Progenitor cell of endocrine pancreas (in vitro differentiated cells): ENCODE data around the gene ARHGEF26. TPM values are rescaled to one million over a fixed set of nuclear protein-coding genes. Genes with fewer than 3 reads are reported as not detected.

Experiments used
- DNase-seq: peaks from one replicate; pipeline ENCODE4 v3.0.0; 2021; ENCODE audit warnings: low spot score; ENCODE audit not compliant: unreplicated experiment
- H3K27ac Mint-ChIP-seq: 2 replicates; pipeline ENCODE4 v1.8.0; 2021; ENCODE audit warnings: mild to moderate bottlenecking, moderate library complexity, mixed read lengths
- H3K27me3 Mint-ChIP-seq: 2 replicates; pipeline ENCODE4 v1.8.0; 2021; ENCODE audit warnings: mixed read lengths
- H3K36me3 Mint-ChIP-seq: 2 replicates; pipeline ENCODE4 v1.8.0; 2022; ENCODE audit warnings: mixed read lengths; ENCODE audit not compliant: insufficient read depth
- H3K4me1 Mint-ChIP-seq: 2 replicates; pipeline ENCODE4 v1.8.0; 2021; ENCODE audit warnings: low read depth, mixed read lengths
- H3K4me3 Mint-ChIP-seq: 2 replicates; pipeline ENCODE4 v1.8.0; 2021; ENCODE audit warnings: low read depth, mild to moderate bottlenecking, moderate library complexity, mixed read lengths
- H3K9me3 Mint-ChIP-seq: 2 replicates; pipeline ENCODE4 v1.8.0; 2021; ENCODE audit warnings: low read depth, mixed read lengths
- CTCF ChIP-seq: fragments of 200-600 bp; sonication (generic); IDR thresholded peaks from one replicate; pipeline ENCODE4 v1.5.0; 2021; ENCODE audit warnings: antibody characterized with exemption, mild to moderate bottlenecking; ENCODE audit not compliant: unreplicated experiment
- total RNA-seq: library from RNA; stranded (reverse); gene quantifications from 2 replicates; pipeline ENCODE4 v1.2.1, GENCODE V29; 2021

The ARHGEF26 gene
- total RNA-seq, 1 donor from 2014 or later: 10.0 TPM

GRCh38 chr3:154178172-154178571, 57.0 kb downstream of the ARHGEF26 start:
- Mint-ChIP-seq H3K9me3 (no peaks in the 10 kb centered on the region), H3K27ac (no peak overlapping the region), H3K4me3 (no peak overlapping the region)

GRCh38 chr3:154180836-154181691, 59.9 kb downstream of the ARHGEF26 start:
- peaks cover 4% of the 10 kb centered on the region for H3K9me3 Mint-ChIP-seq
- no peak overlapping the region for H3K27ac Mint-ChIP-seq
- TF ChIP-seq CTCF: no peak

More at GRCh38 chr3:154178172-154178571, 57.0 kb downstream of the ARHGEF26 start:
- TF ChIP-seq CTCF: no peak
- Mint-ChIP-seq H3K4me1 (peaks cover 8% of the 10 kb centered on the region), H3K27me3 (no peaks in the 10 kb centered on the region), H3K36me3 (no peaks in the 10 kb centered on the region)
- DNase-seq: no peak

GRCh38 chr3:154182322-154182922, 61.2 kb downstream of the ARHGEF26 start:
- H3K27ac Mint-ChIP-seq: no peak overlapping the region
- DNase-seq: no peak
- no peaks in the 10 kb centered on the region for H3K27me3 Mint-ChIP-seq
- H3K4me3 Mint-ChIP-seq: no peak overlapping the region
- H3K9me3 Mint-ChIP-seq: peaks cover 4% of the 10 kb centered on the region
- H3K4me1 Mint-ChIP-seq: peaks cover 10% of the 10 kb centered on the region
- H3K36me3 Mint-ChIP-seq: peaks cover 6% of the 10 kb centered on the region
- no peak for TF ChIP-seq CTCF

More at GRCh38 chr3:154180836-154181691, 59.9 kb downstream of the ARHGEF26 start:
- no peak overlapping the region for H3K4me3 Mint-ChIP-seq
- peaks cover 10% of the 10 kb centered on the region for H3K4me1 Mint-ChIP-seq
- no peaks in the 10 kb centered on the region for H3K27me3 Mint-ChIP-seq
- no peak for DNase-seq
- H3K36me3 Mint-ChIP-seq: peaks cover 6% of the 10 kb centered on the region

- H3K36me3 Mint-ChIP-seq: peaks cover 6% of the 10 kb centered on the region
- no peak overlapping the region for H3K27ac Mint-ChIP-seq
- peaks cover 10% of the 10 kb centered on the region for H3K4me1 Mint-ChIP-seq
Observed at GRCh38 chr3:154182975-154183374, 61.8 kb downstream of the ARHGEF26 start.

More at GRCh38 chr3:154182975-154183374, 61.8 kb downstream of the ARHGEF26 start:
- peaks cover 4% of the 10 kb centered on the region for H3K9me3 Mint-ChIP-seq
- no peak for TF ChIP-seq CTCF
- no peak overlapping the region for H3K4me3 Mint-ChIP-seq
- no peaks in the 10 kb centered on the region for H3K27me3 Mint-ChIP-seq
- no peak for DNase-seq
